EL (cell line): ENCODE measurements around the gene SCFD1.
"Not testable (repeated sequence)": the region's sequence is repeated elsewhere in the genome, so short reads cannot be mapped to it uniquely, and the experiment has no call there.

ENCODE experiments used
- DNase-seq: peaks from one replicate; pipeline ENCODE4 v3.0.0-alpha.2; 2016

SCFD1 gene

DNA sequence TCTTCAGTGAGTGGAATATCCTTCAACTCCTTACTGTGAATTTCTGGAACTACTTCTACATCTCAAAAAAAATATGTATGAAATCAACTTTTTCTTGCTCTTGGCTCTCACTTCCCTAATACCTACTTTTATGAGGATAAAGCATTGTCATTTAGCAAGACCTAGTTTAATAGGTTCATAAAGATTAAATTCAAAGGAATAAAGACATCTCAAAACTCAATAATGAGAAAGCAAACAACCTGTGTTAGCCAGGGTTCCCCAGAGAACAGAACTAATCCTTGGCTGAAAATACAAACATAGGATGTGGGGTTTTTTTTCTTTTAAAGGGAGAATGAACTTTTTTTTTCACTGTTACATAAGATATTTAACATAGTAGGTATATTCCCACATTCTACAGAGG lies 57.9 kb downstream of the SCFD1 start:
- DNase-seq: no peak

- not testable (repeated sequence) for DNase-seq
These were observed 58.7 kb downstream of the SCFD1 start for GRCh38 chr14:30680776-30681175.

DNA sequence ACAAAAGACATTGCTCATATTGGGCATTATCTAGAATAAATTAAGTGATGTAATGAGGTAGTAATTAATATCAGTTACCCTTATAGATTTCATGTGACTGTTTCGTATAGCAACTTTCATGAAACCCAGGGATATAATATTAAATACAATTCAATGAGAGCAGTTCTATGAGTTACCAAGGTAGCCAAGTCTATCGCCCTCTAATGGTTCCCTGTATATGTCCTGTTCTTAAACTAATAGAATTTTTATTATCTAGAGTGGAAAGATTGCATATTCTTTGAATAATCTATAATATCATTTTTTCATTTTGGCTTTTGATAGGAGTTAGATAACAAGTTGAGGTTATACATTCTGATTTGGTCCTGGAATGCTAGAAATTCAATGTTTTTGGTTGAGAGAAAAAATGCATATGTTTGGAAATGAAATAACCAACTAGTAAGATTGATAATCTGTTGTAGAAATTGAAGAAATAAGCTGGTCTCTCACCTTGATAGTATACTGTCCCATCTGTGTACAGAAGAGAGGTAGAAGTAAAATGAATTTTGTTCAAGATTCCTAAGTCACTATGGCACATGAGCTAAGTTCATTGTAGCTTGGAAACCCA lies 59.7 kb downstream of the SCFD1 start:
- DNase-seq: no peak

DNA sequence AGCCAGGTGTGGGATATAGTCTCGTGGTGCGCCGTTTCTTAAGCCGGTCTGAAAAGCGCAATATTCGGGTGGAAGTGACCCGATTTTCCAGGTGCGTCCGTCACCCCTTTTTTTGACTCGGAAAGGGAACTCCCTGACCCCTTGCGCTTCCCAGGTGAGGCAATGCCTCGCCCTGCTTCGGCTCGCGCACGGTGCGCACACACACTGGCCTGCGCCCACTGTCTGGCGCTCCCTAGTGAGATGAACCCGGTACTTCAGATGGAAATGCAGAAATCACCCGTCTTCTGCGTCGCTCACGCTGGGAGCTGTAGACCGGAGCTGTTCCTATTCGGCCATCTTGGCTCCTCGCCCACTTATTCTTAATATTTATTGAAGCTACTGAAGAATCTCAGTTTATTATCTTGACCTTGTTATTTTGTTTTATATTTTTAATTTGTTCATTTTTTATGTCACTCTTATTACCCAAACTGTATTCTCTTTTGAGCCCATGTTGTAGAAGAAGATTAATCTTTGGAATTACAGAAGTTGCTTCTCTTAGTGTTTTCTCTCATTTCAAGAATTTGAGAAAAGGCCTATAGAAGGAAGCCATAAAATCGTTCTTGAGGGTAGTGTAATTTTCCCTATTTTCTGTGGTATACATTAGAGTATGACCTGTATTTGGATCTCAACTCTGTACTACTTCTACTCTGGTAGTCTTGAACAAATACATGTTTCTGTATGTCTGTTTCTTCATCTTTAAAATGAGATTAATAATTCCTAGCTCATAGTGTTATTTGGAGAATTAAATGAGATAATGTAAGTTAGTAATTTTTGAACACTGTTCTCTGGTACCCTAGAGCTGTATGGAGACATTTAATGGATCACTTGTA lies 68.6 kb downstream of the SCFD1 start:
- DNase-seq: not testable (repeated sequence)

- DNase-seq: no peak
These were observed 69.8 kb downstream of the SCFD1 start for GRCh38 chr14:30691751-30692398.

- no peak for DNase-seq
These were observed 70.5 kb downstream of the SCFD1 start for GRCh38 chr14:30692669-30693068.

DNA sequence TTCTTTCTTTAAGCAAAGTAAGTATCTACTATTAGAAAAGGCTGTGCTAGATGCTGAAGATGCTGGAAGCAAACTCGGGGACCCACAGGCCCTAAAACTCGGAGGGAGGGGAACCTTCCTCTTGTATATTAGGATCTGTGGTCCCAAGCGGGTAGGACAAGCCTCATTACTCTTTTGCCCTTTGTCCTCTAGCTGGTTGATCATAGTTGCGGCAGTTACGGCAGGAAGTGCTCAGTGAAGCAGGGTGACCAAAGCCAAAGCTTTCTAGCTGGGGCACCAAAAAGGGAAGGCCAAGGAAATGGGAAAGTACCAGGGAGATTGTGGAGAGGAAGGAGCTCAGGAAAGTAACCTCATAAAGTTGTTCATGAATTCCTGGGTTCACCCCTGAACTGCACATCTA lies 76.3 kb downstream of the SCFD1 start:
- DNase-seq: no peak

DNA sequence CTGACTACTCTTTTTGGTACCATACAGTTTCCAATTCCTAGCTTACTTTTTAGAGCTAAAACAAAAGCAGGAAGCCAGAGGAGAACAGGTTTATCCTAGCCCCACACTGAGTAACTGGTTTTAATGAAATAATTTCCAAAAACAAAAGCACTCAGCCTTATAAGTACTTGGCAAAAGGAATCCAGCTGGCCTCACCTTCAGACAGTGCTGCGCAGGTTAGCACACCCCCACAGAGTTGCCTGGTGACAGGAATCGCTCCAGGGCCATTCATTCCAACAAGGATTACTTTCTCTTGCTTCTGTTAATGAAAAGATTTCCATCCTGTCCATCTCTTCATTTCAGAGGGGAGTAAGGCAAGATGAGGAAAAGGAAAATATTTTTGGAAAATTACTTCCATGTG lies 84.6 kb downstream of the SCFD1 start:
- no peak for DNase-seq

DNA sequence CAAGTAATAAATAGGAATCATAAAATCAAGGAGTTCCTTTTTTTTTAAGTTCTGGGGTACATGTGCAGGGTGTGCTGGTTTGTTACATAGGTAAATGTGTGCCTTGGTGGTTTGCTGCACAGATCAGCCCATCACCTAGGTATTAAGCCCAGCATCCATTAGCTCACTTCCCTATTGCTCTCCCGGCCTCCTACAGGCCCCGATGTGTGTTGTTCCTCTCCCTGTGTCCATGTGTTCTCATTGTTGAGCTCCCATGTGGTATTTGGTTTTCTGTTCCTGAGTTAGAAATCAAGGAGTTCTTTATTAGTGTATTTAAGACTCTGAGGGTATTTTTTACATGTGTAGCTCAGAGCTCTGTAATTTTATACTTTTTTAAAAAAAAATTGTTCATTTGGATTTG lies 86.0 kb downstream of the SCFD1 start:
- no peak for DNase-seq

GRCh38 chr14:30709201-30709600 lies 87.1 kb downstream of the SCFD1 start:
- DNase-seq: no peak

DNA sequence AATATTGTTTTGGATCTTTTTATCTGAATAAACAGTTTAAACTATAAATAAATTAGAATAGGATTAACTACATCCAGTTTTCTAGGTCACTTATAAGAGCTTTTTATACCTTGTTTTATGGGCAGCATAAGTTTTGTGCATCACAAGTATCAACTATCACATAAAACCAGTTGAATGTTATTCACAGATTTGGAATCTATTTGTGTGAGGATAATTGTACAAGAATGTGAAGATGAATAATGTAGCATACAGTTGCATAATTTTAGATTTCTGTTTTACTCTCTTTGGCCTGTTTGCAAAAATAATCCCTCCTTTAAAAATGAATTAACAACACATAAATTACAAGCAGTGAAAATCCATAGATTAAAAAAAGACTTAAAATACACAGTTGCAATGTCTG lies 88.8 kb downstream of the SCFD1 start:
- peak; percentile 16 for DNase-seq

DNA sequence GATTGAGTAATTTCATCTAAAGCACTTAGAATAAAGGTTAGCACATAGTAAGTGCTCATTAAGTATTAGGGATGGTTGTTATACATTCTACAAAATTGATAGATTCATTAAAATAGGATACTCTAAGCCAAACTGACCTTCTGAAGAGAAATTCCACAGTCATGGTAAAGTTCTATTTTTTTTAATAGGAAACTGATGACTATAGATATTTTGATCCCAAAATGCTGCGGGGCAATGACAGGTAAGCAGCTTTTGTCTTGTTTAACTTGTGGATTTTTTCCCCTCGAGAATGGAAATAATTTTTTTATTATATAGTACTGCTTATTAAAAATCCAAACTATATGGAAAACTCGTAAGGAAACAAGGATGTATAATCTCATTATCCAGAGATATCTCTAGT lies 97.0 kb downstream of the SCFD1 start:
- no peak for DNase-seq

DNA sequence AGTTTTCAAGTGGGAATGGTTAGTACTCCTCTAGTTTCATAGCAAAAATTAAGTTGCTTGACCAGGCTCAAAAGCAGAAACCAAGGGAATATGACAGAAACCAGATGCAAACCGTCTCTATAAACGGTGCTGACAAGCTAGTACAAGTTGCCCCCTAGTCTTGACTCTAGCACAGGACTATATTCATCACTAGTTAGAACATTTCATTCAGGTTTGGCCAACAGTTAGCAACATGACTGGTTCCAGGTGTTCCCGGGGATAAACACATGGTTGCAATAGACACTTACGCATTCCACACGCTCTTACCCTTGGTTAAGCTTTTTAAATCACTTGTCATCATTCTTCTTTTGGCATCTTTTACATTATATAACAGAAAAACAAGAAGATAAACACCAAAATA lies 103.6 kb downstream of the SCFD1 start:
- no peak for DNase-seq

GRCh38 chr14:30728471-30728870 lies 106.4 kb downstream of the SCFD1 start:
- no peak for DNase-seq

GRCh38 chr14:30737916-30738315 lies 115.8 kb downstream of the SCFD1 start:
- DNase-seq: no peak

GRCh38 chr14:30738978-30739377 lies 116.9 kb downstream of the SCFD1 start:
- no peak for DNase-seq

DNA sequence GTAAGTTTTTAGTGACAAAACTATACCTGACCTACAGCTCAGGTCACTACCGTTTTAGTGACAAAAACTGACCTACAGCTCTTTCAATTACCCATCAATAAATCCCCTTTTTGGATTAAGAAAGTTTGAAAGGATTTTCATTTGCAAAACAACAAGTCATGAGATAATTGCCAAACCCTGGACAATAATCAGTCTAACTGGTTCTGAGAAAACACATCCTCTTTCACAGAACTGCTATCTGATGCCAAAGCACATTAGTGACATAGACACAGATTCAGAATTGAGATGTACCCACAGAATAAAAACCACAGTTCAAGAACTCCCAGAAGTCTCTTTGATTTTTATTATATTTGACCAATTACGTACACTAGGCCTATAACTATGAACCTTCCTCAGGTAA lies 126.2 kb downstream of the SCFD1 start:
- no peak for DNase-seq

DNA sequence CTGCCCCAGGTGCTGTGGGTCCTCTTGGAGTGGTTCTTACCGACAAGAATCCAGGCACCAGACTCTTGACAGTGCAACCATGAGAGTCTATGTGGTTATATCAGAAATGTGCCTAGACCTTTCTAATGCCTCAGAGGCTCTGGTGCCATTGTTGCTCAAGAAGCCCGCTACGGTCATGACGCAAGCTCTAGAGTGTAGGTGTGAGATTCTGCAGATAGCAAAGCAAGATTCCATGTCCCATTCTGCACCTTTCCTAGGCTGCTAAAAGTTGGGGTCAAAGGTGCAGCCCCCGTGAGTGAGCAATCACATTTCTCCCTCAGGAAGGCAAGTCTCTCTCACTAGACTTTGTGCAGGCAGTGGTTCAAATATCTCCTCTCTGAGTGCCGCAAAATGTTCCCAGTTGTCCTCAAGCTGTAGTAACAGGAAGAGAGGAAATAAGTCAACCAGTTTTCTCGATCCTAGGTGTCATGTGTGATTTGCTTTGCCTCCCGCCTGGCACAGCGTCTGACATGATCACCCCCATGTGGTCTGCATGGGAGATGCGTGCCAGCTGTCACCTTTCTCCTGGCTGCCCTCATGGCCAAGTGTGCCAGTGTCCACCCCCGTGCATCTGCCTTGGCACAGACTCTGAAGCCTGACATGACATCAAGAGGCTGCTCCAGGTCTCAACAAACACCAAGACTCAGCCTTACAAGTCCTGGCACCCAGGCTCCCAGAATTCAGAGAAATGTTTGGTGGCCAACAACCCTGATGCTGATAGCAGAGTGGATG lies 129.7 kb downstream of the SCFD1 start:
- DNase-seq: no peak

DNA sequence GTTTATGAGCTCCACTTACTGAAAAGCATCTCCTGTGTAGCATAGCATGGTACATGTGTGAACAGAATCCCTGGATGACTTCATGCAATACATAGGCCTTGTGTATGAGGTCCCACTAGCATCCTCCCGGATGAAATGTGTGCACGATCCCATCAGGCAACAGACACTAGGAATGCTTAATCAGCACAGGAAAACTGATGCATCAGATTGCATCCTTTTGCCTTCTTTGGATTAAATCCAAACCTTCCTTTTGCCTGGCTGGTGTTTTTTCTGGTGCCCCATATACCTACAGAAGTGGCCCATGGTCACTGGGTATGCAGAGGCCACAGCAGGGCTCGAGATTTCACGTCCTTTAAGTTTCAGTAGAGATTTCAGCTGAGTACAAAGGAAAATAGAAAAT lies 131.3 kb downstream of the SCFD1 start:
- no peak for DNase-seq

- DNase-seq: no peak
These were observed 132.7 kb downstream of the SCFD1 start for GRCh38 chr14:30754778-30755177.

GRCh38 chr14:30756594-30756993 lies 134.5 kb downstream of the SCFD1 start:
- DNase-seq: no peak

GRCh38 chr14:30757082-30757481 lies 135.0 kb downstream of the SCFD1 start:
- no peak for DNase-seq
